ENCODE results near the gene MUC4. TPM values are rescaled to one million over a fixed set of nuclear protein-coding genes. Genes with fewer than 3 reads are reported as not detected.

The MUC4 gene, protein sequence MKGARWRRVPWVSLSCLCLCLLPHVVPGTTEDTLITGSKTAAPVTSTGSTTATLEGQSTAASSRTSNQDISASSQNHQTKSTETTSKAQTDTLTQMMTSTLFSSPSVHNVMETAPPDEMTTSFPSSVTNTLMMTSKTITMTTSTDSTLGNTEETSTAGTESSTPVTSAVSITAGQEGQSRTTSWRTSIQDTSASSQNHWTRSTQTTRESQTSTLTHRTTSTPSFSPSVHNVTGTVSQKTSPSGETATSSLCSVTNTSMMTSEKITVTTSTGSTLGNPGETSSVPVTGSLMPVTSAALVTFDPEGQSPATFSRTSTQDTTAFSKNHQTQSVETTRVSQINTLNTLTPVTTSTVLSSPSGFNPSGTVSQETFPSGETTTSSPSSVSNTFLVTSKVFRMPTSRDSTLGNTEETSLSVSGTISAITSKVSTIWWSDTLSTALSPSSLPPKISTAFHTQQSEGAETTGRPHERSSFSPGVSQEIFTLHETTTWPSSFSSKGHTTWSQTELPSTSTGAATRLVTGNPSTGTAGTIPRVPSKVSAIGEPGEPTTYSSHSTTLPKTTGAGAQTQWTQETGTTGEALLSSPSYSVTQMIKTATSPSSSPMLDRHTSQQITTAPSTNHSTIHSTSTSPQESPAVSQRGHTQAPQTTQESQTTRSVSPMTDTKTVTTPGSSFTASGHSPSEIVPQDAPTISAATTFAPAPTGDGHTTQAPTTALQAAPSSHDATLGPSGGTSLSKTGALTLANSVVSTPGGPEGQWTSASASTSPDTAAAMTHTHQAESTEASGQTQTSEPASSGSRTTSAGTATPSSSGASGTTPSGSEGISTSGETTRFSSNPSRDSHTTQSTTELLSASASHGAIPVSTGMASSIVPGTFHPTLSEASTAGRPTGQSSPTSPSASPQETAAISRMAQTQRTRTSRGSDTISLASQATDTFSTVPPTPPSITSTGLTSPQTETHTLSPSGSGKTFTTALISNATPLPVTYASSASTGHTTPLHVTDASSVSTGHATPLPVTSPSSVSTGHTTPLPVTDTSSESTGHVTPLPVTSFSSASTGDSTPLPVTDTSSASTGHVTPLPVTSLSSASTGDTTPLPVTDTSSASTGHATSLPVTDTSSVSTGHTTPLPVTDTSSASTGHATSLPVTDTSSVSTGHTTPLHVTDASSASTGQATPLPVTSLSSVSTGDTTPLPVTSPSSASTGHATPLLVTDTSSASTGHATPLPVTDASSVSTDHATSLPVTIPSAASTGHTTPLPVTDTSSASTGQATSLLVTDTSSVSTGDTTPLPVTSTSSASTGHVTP (N-terminal part only)
- total RNA-seq (2021; fragmentation: NEBNext Ultra II Directional; extraction: Animal tissue kit (Norgen Biotek cat#: 25700)), result not detected
- long read RNA-seq, result 0 reads

DNA sequence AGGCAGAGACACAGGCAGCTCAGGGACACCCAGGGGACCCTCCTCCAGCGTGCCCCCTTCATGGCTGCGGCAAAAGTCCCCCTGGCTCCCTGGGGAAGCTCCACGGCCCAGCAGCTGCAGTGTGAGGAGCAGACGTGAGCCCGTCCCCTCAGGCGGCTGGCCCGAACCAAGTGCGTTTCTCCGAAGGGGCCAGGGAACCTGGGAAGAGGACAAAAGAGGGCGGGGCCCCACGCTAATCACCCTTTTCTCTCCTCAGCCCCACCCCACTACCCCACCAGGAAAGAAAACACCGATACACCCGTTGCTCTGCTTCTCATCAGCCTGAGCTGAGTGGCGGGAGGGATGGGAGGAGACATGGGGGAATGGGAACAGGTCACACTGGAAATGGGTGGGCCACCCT, at the start of gene MUC4:
TSS of gene MUC4 (minus strand) at position 174 of the 400 bp plus-strand sequence. CDS start at position 62, 112 bp downstream.
- Mint-ChIP-seq H3K4me1 (ENCODE audit: low read depth) (no peaks in the 10 kb centered on the region), H3K27me3 (ENCODE audit: insufficient read depth) (peaks cover 15% of the 10 kb centered on the region), H3K36me3 (ENCODE audit: low read depth) (no peaks in the 10 kb centered on the region), H3K9me3 (no peaks in the 10 kb centered on the region), H3K4me3 (no peak within 1 kb of the TSS), H3K27ac (no peak within 1 kb of the TSS)
- DNase-seq, result no peak
- TF ChIP-seq, protein P1, sequence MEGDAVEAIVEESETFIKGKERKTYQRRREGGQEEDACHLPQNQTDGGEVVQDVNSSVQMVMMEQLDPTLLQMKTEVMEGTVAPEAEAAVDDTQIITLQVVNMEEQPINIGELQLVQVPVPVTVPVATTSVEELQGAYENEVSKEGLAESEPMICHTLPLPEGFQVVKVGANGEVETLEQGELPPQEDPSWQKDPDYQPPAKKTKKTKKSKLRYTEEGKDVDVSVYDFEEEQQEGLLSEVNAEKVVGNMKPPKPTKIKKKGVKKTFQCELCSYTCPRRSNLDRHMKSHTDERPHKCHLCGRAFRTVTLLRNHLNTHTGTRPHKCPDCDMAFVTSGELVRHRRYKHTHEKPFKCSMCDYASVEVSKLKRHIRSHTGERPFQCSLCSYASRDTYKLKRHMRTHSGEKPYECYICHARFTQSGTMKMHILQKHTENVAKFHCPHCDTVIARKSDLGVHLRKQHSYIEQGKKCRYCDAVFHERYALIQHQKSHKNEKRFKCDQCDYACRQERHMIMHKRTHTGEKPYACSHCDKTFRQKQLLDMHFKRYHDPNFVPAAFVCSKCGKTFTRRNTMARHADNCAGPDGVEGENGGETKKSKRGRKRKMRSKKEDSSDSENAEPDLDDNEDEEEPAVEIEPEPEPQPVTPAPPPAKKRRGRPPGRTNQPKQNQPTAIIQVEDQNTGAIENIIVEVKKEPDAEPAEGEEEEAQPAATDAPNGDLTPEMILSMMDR (IDR thresholded peaks at IDR 0.05), result no peak

DNA sequence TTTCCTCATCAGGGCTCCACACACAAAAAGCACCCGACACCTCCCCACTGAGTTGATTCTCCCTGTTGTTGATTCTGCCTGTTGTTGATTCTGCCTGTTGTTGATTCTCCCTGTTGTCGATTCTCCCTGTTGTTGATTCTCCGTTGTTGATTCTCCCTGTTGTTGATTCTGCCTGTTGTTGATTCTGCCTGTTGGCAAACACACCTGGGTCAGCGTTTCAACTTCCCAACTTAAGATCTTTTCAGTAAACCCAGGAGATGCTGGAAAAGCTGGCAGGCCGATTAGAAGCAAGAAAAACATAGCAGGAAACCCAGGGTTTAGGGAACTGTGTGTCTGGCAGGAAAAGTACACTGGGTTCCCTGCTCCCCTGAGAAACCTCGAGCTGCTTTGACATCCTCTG, 48.7 kb upstream of the MUC4 start:
- Mint-ChIP-seq H3K4me1 (ENCODE audit: low read depth) (peaks cover 25% of the 10 kb centered on the region), H3K36me3 (ENCODE audit: low read depth) (peaks cover 7% of the 10 kb centered on the region; the same call in 1 of the 2 replicates), H3K4me3 (no peak overlapping the region; the same call in 1 of the 2 replicates), H3K9me3 (no peaks in the 10 kb centered on the region), H3K27ac (no peak overlapping the region), H3K27me3 (ENCODE audit: insufficient read depth) (peaks cover 5% of the 10 kb centered on the region)
- DNase-seq, result no peak
- TF ChIP-seq, protein P1 (IDR thresholded peaks at IDR 0.05), result no peak

- H3K4me1 Mint-ChIP-seq (ENCODE audit: low read depth), result peaks cover 25% of the 10 kb centered on the region
These were observed 48.2 kb upstream of the MUC4 start for GRCh38 chr3:195859846-195860411.

GRCh38 chr3:195859061-195859845, 47.5 kb upstream of the MUC4 start:
- Mint-ChIP-seq H3K27ac (no peak overlapping the region), H3K9me3 (no peaks in the 10 kb centered on the region), H3K4me3 (peak overlapping the region; percentile 78; the same call in 1 of the 2 replicates), H3K4me1 (ENCODE audit: low read depth) (peaks cover 25% of the 10 kb centered on the region), H3K27me3 (ENCODE audit: insufficient read depth) (peaks cover 5% of the 10 kb centered on the region), H3K36me3 (ENCODE audit: low read depth) (peaks cover 2% of the 10 kb centered on the region; the same call in 1 of the 2 replicates)
- TF ChIP-seq, protein P1 (IDR thresholded peaks at IDR 0.05), result peak; percentile 98
- DNase-seq, result peak; percentile 24

More at GRCh38 chr3:195859846-195860411, 48.2 kb upstream of the MUC4 start:
- TF ChIP-seq, protein P1 (IDR thresholded peaks at IDR 0.05), result no peak
- peaks cover 4% of the 10 kb centered on the region; the same call in 1 of the 2 replicates for H3K36me3 Mint-ChIP-seq (ENCODE audit: low read depth)
- H3K27me3 Mint-ChIP-seq (ENCODE audit: insufficient read depth), result peaks cover 5% of the 10 kb centered on the region
- no peak for DNase-seq
- H3K9me3 Mint-ChIP-seq, result no peaks in the 10 kb centered on the region
- no peak overlapping the region for H3K27ac Mint-ChIP-seq
- H3K4me3 Mint-ChIP-seq, result peak overlapping the region; percentile 78; the same call in 1 of the 2 replicates
